ENCODE results near the gene GPR146.

DNA sequence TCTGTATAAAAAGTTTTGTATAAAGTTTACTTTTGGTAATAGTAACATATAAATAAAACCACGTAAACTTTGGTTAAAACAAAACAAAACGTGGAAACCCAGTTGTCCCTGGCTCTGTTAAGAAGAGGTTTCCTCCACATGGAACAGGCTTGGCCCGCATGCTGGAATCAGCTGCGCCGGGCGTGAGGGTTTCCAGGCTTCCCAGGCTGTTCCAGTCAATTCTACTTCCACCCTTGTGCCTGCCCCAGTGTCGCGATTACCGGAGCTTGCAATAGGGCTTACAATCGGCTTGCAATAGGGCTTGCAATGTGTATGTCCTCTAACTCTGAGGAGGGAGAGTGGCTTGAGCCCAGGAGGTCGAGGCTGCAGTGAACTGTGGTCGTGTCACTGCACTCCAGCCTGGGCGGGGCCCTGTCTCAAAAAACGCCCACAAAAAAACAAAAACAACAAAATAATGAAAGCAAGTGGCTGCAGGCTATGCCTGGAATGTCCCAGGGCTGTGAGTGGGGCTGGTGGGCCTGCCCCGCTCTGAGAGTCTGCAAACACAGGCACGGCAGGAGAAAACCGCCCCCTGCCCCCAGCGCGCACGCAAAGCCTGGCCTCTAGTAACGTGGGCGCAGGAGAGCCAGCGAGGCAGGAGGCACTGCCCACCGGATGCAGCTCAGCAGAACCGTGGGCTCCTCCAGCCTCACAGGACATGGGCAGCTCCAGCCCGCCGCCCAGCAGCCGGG lies 45.0 kb upstream of the GPR146 start:
- TF ChIP-seq, protein P1, sequence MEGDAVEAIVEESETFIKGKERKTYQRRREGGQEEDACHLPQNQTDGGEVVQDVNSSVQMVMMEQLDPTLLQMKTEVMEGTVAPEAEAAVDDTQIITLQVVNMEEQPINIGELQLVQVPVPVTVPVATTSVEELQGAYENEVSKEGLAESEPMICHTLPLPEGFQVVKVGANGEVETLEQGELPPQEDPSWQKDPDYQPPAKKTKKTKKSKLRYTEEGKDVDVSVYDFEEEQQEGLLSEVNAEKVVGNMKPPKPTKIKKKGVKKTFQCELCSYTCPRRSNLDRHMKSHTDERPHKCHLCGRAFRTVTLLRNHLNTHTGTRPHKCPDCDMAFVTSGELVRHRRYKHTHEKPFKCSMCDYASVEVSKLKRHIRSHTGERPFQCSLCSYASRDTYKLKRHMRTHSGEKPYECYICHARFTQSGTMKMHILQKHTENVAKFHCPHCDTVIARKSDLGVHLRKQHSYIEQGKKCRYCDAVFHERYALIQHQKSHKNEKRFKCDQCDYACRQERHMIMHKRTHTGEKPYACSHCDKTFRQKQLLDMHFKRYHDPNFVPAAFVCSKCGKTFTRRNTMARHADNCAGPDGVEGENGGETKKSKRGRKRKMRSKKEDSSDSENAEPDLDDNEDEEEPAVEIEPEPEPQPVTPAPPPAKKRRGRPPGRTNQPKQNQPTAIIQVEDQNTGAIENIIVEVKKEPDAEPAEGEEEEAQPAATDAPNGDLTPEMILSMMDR (IDR thresholded peaks at IDR 0.05; ENCODE audit: insufficient read depth, low read length, poor library complexity, severe bottlenecking), result no peak
- no peak for TF ChIP-seq EZH2phosphoT487 (conservative IDR thresholded peaks at IDR 0.05; ENCODE audit: low read length)
